ENCODE results near the gene TRIO.

TRIO gene

DNA sequence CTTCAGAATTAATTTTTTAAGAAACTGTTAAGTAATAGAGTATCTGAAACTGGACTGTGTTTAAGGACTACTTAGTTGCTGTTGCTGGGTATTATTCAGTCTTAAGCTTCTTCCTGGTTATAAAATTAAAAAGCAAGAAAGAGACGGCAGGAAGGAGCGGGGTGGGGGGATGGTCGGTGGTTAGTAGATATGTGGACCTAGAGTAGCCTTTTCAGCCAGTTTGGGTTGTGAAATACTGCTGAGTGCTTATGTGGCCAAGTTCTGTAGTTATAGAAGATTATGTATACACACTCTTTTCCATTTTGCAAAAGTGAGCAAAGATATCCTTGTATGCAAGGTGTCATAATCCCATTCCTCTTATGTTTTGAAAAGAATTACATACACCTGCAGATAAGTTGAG, 28.5 kb downstream of the TRIO start:
- Histone ChIP-seq H3K9ac (ENCODE audit: low read depth, low read length, poor library complexity) (no peak overlapping the region), H4K91ac (ENCODE audit: low read depth, low read length, poor library complexity) (no peak overlapping the region), H3K4me2 (ENCODE audit: insufficient read depth, low read length, poor library complexity, severe bottlenecking) (no peak overlapping the region), H3K79me1 (ENCODE audit: low read depth, low read length) (peaks cover 2% of the 10 kb centered on the region), H2BK15ac (ENCODE audit: low read length) (no peak overlapping the region), H3K23ac (ENCODE audit: low read depth, low read length, poor library complexity) (no peak overlapping the region), H3K4me1 (ENCODE audit: control insufficient read depth in 2 of 2, insufficient read depth in 1 of 2, low read depth in 1 of 2, low read length in 2 of 2) (peaks cover 13 to 24% of the 10 kb centered on the region in 2 donors), H3K14ac (ENCODE audit: low read length) (no peak overlapping the region), H4K8ac (ENCODE audit: low read depth, low read length) (no peak overlapping the region), H3K4me3 (ENCODE audit: low read length in 2 of 2) (no peak overlapping the region), H3K4ac (ENCODE audit: low read length) (no peak overlapping the region), H2AK5ac (ENCODE audit: low read depth, low read length) (no peak overlapping the region), H2AFZ (ENCODE audit: low read length) (no peak overlapping the region), H3K18ac (ENCODE audit: low read length) (no peak overlapping the region), H3K36me3 (replicated peaks in 1 of 2; ENCODE audit: control insufficient read depth in 2 of 2, insufficient read depth in 2 of 2, low read length in 2 of 2) (no peaks in the 10 kb centered on the region), H2BK120ac (ENCODE audit: low read depth, low read length) (no peak overlapping the region), H3K27ac (replicated peaks; ENCODE audit: low read length) (no peak overlapping the region), H2BK5ac (ENCODE audit: low read length) (no peak overlapping the region), H3K9me3 (replicated peaks in 1 of 2; ENCODE audit: control insufficient read depth in 2 of 2, insufficient read depth in 1 of 2, low read depth in 1 of 2, low read length in 2 of 2) (no peaks in the 10 kb centered on the region), H2BK12ac (ENCODE audit: low read length) (no peak overlapping the region), H3K27me3 (ENCODE audit: control insufficient read depth in 3 of 3, insufficient read depth in 3 of 3, low read depth in 1 of 3, low read length in 3 of 3) (no peaks in the 10 kb centered on the region)
- no CpG with 5 or more reads among the region's 3 CpGs for WGBS, 2 donors (ENCODE audit: extremely low coverage in 2 of 2, insufficient read length in 2 of 2, insufficient replicate concordance in 1 of 2)
- no peak for DNase-seq (ENCODE audit: low spot score)

- Histone ChIP-seq H3K27ac (replicated peaks; ENCODE audit: low read length) (no peak overlapping the region), H3K14ac (ENCODE audit: low read length) (no peak overlapping the region), H2BK5ac (ENCODE audit: low read length) (no peak overlapping the region)
Observed at GRCh38 chr5:14172149-14172795, 29.1 kb downstream of the TRIO start.

DNA sequence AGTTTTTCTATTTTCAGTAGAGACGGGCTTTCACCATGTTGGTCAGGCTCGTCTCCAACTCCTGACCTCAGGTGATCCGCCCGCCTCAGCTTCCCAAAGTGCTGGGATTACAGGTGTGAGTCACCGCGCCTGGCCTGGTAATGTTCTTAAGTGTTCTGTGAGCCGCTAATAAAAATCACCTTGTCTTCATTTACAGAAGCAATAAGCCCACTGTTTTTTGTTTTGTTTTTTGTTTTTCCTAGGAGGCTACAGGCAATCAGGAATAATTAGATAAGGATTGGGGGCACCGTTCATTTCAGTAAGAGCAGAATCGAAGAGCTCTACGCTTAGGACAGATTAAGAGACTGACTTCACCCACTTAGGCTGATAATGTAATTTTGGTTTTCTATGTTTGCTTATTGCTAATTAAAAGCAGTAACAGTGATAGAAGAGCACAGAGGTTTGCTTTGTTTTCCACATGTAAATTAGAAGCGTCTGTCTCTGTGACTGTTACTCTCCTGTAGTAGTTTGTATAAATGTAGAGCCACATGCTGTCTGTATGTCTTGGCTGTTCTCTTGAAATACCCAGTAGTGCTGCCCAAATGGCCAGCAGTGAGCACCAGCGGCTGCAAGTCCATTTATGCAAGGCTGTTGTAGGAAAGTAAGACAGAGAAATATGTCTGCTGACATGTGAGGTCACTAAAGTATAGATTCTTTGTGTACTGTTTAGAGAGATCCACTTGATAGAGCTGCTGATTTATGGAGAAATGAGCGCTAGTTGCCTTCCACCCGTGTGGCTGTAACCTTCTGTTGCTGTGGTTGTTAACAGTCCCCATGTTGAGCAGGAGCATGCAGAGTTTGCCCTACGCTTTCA, 30.5 kb downstream of the TRIO start:
- H2BK15ac ChIP-seq (ENCODE audit: low read length): no peak overlapping the region
- H3K4me2 ChIP-seq (ENCODE audit: insufficient read depth, low read length, poor library complexity, severe bottlenecking): no peak overlapping the region
- WGBS, 2 donors (ENCODE audit: extremely low coverage in 2 of 2, insufficient read length in 2 of 2, insufficient replicate concordance in 1 of 2): no CpG with 5 or more reads among the region's 15 CpGs
- H3K9ac ChIP-seq (ENCODE audit: low read depth, low read length, poor library complexity): no peak overlapping the region
- H2BK120ac ChIP-seq (ENCODE audit: low read depth, low read length): no peak overlapping the region
- no peak overlapping the region for H3K14ac ChIP-seq (ENCODE audit: low read length)
- no peak overlapping the region for H3K18ac ChIP-seq (ENCODE audit: low read length)
- peaks cover 22 to 30% of the 10 kb centered on the region in 2 donors for H3K4me1 ChIP-seq (ENCODE audit: control insufficient read depth in 2 of 2, insufficient read depth in 1 of 2, low read depth in 1 of 2, low read length in 2 of 2)
- no peaks in the 10 kb centered on the region for H3K27me3 ChIP-seq (ENCODE audit: control insufficient read depth in 3 of 3, insufficient read depth in 3 of 3, low read depth in 1 of 3, low read length in 3 of 3)
- H2AK5ac ChIP-seq (ENCODE audit: low read depth, low read length): no peak overlapping the region
- DNase-seq (ENCODE audit: low spot score): no peak
- H3K36me3 ChIP-seq (replicated peaks in 1 of 2; ENCODE audit: control insufficient read depth in 2 of 2, insufficient read depth in 2 of 2, low read length in 2 of 2): no peaks in the 10 kb centered on the region
- H3K9me3 ChIP-seq (replicated peaks in 1 of 2; ENCODE audit: control insufficient read depth in 2 of 2, insufficient read depth in 1 of 2, low read depth in 1 of 2, low read length in 2 of 2): no peaks in the 10 kb centered on the region
- no peak overlapping the region for H3K4ac ChIP-seq (ENCODE audit: low read length)
- no peak overlapping the region for H2BK12ac ChIP-seq (ENCODE audit: low read length)
- no peak overlapping the region for H4K8ac ChIP-seq (ENCODE audit: low read depth, low read length)
- H4K91ac ChIP-seq (ENCODE audit: low read depth, low read length, poor library complexity): no peak overlapping the region
- no peak overlapping the region for H3K27ac ChIP-seq (replicated peaks; ENCODE audit: low read length)
- no peak overlapping the region for H2BK5ac ChIP-seq (ENCODE audit: low read length)
- no peaks in the 10 kb centered on the region for H3K79me1 ChIP-seq (ENCODE audit: low read depth, low read length)
- H3K23ac ChIP-seq (ENCODE audit: low read depth, low read length, poor library complexity): no peak overlapping the region
- H3K4me3 ChIP-seq (ENCODE audit: low read length in 2 of 2): peak overlapping the region in 1 of 2 donors; percentile 31
- H2AFZ ChIP-seq (ENCODE audit: low read length): peak overlapping the region; percentile 42

More at GRCh38 chr5:14172149-14172795, 29.1 kb downstream of the TRIO start:
- Histone ChIP-seq H3K79me1 (ENCODE audit: low read depth, low read length) (no peaks in the 10 kb centered on the region), H2BK15ac (ENCODE audit: low read length) (no peak overlapping the region), H3K4me1 (ENCODE audit: control insufficient read depth in 2 of 2, insufficient read depth in 1 of 2, low read depth in 1 of 2, low read length in 2 of 2) (peaks cover 13 to 24% of the 10 kb centered on the region in 2 donors), H3K9ac (ENCODE audit: low read depth, low read length, poor library complexity) (no peak overlapping the region), H3K18ac (ENCODE audit: low read length) (no peak overlapping the region), H2BK120ac (ENCODE audit: low read depth, low read length) (no peak overlapping the region), H2AFZ (ENCODE audit: low read length) (no peak overlapping the region), H2AK5ac (ENCODE audit: low read depth, low read length) (no peak overlapping the region), H3K4me2 (ENCODE audit: insufficient read depth, low read length, poor library complexity, severe bottlenecking) (no peak overlapping the region), H3K27me3 (ENCODE audit: control insufficient read depth in 3 of 3, insufficient read depth in 3 of 3, low read depth in 1 of 3, low read length in 3 of 3) (no peaks in the 10 kb centered on the region), H3K23ac (ENCODE audit: low read depth, low read length, poor library complexity) (no peak overlapping the region), H3K36me3 (replicated peaks in 1 of 2; ENCODE audit: control insufficient read depth in 2 of 2, insufficient read depth in 2 of 2, low read length in 2 of 2) (no peaks in the 10 kb centered on the region), H4K8ac (ENCODE audit: low read depth, low read length) (no peak overlapping the region), H3K4me3 (ENCODE audit: low read length in 2 of 2) (no peak overlapping the region), H3K4ac (ENCODE audit: low read length) (no peak overlapping the region), H3K9me3 (replicated peaks in 1 of 2; ENCODE audit: control insufficient read depth in 2 of 2, insufficient read depth in 1 of 2, low read depth in 1 of 2, low read length in 2 of 2) (no peaks in the 10 kb centered on the region), H2BK12ac (ENCODE audit: low read length) (no peak overlapping the region), H4K91ac (ENCODE audit: low read depth, low read length, poor library complexity) (no peak overlapping the region)
- WGBS, 2 donors (ENCODE audit: extremely low coverage in 2 of 2, insufficient read length in 2 of 2, insufficient replicate concordance in 1 of 2): no CpG with 5 or more reads among the region's 5 CpGs
- no peak for DNase-seq (ENCODE audit: low spot score)

GRCh38 chr5:14174230-14174636, 31.1 kb downstream of the TRIO start:
- H3K4me2 ChIP-seq (ENCODE audit: insufficient read depth, low read length, poor library complexity, severe bottlenecking): no peak overlapping the region
- DNase-seq (ENCODE audit: low spot score): no peak
- no peak overlapping the region for H3K14ac ChIP-seq (ENCODE audit: low read length)
- H3K9me3 ChIP-seq (replicated peaks in 1 of 2; ENCODE audit: control insufficient read depth in 2 of 2, insufficient read depth in 1 of 2, low read depth in 1 of 2, low read length in 2 of 2): no peaks in the 10 kb centered on the region
- H3K4ac ChIP-seq (ENCODE audit: low read length): no peak overlapping the region
- peaks cover 24 to 34% of the 10 kb centered on the region in 2 donors for H3K4me1 ChIP-seq (ENCODE audit: control insufficient read depth in 2 of 2, insufficient read depth in 1 of 2, low read depth in 1 of 2, low read length in 2 of 2)
- no CpG with 5 or more reads among the region's 8 CpGs for WGBS, 2 donors (ENCODE audit: extremely low coverage in 2 of 2, insufficient read length in 2 of 2, insufficient replicate concordance in 1 of 2)
- H3K79me1 ChIP-seq (ENCODE audit: low read depth, low read length): no peaks in the 10 kb centered on the region
- H3K36me3 ChIP-seq (replicated peaks in 1 of 2; ENCODE audit: control insufficient read depth in 2 of 2, insufficient read depth in 2 of 2, low read length in 2 of 2): no peaks in the 10 kb centered on the region
- H2BK12ac ChIP-seq (ENCODE audit: low read length): no peak overlapping the region
- no peak overlapping the region for H2AK5ac ChIP-seq (ENCODE audit: low read depth, low read length)
- no peak overlapping the region for H3K9ac ChIP-seq (ENCODE audit: low read depth, low read length, poor library complexity)
- H3K27me3 ChIP-seq (ENCODE audit: control insufficient read depth in 3 of 3, insufficient read depth in 3 of 3, low read depth in 1 of 3, low read length in 3 of 3): no peaks in the 10 kb centered on the region
- peak overlapping the region in 1 of 2 donors; percentile 31 for H3K4me3 ChIP-seq (ENCODE audit: low read length in 2 of 2)
- no peak overlapping the region for H4K91ac ChIP-seq (ENCODE audit: low read depth, low read length, poor library complexity)
- H2BK15ac ChIP-seq (ENCODE audit: low read length): no peak overlapping the region
- no peak overlapping the region for H3K27ac ChIP-seq (replicated peaks; ENCODE audit: low read length)
- no peak overlapping the region for H4K8ac ChIP-seq (ENCODE audit: low read depth, low read length)
- no peak overlapping the region for H3K18ac ChIP-seq (ENCODE audit: low read length)
- H2BK5ac ChIP-seq (ENCODE audit: low read length): no peak overlapping the region
- no peak overlapping the region for H2BK120ac ChIP-seq (ENCODE audit: low read depth, low read length)
- H3K23ac ChIP-seq (ENCODE audit: low read depth, low read length, poor library complexity): no peak overlapping the region
- H2AFZ ChIP-seq (ENCODE audit: low read length): peak overlapping the region; percentile 42

Measured in neuronal stem cell (in vitro differentiated cells).